Measurements from ENCODE around the gene RECQL5. TPM values are rescaled to one million over a fixed set of nuclear protein-coding genes. Genes with fewer than 3 reads are reported as not detected.

Gene RECQL5
- total RNA-seq, 1 experiment from 2014 or later = 40.0 TPM

- Histone ChIP-seq H2AK5ac (ENCODE audit: insufficient read length, low read length) (no peak overlapping the region), H2AFZ (ENCODE audit: low read length) (no peak overlapping the region), H4K5ac (ENCODE audit: insufficient read length, low read depth, low read length) (no peak overlapping the region), H2BK120ac (ENCODE audit: low read depth, low read length, poor library complexity, severe bottlenecking) (no peak overlapping the region), H3K9me3 (ENCODE audit: control insufficient read depth, low read depth, low read length) (no peaks in the 10 kb centered on the region), H2BK20ac (ENCODE audit: low read depth, low read length, poor library complexity, severe bottlenecking) (no peak overlapping the region), H4K91ac (ENCODE audit: insufficient read length, low read depth, low read length) (no peak overlapping the region), H3K56ac (ENCODE audit: insufficient read length, low read depth, low read length) (no peak overlapping the region), H2BK15ac (ENCODE audit: low read depth, low read length) (no peak overlapping the region), H3K23me2 (ENCODE audit: insufficient read length, low read depth, low read length, poor library complexity, severe bottlenecking) (no peaks in the 10 kb centered on the region), H3K14ac (ENCODE audit: insufficient read depth, low read length) (no peak overlapping the region), H2BK5ac (ENCODE audit: insufficient read length, low read length) (no peak overlapping the region), H3K23ac (ENCODE audit: insufficient read length, low read depth, low read length) (no peak overlapping the region), H2BK12ac (ENCODE audit: insufficient read length, low read depth, low read length) (no peak overlapping the region), H3K4me1 (ENCODE audit: insufficient read depth, low read length) (no peaks in the 10 kb centered on the region), H3K18ac (ENCODE audit: insufficient read length, low read depth, low read length) (no peak overlapping the region), H4K20me1 (ENCODE audit: control insufficient read depth, insufficient read depth, insufficient read length) (no peaks in the 10 kb centered on the region), H3K79me2 (ENCODE audit: insufficient read depth, low read length) (no peaks in the 10 kb centered on the region), H3K4me2 (ENCODE audit: insufficient read depth, insufficient read length, low read length) (no peak overlapping the region), H3K9ac (ENCODE audit: extremely low read depth, insufficient read length, low read length) (no peak overlapping the region), H3K4ac (ENCODE audit: low read depth, low read length) (no peak overlapping the region), H3K27me3 (ENCODE audit: insufficient read depth, low read length) (no peaks in the 10 kb centered on the region; the same call in 1 of the 2 replicates), H3T11ph (ENCODE audit: low read length) (no peak overlapping the region), H3K79me1 (ENCODE audit: insufficient read depth, low read depth, low read length, poor library complexity, severe bottlenecking) (no peaks in the 10 kb centered on the region), H4K8ac (replicated peaks; ENCODE audit: insufficient read length, low read depth, low read length) (no peak overlapping the region), H3K27ac (ENCODE audit: insufficient read length, low read depth, low read length) (no peak overlapping the region)
- DNase-seq = no peak
- no peaks in the 10 kb centered on the region for H3K9me3 Mint-ChIP-seq
- H3K36me3 Mint-ChIP-seq (ENCODE audit: insufficient read depth in 1 of 3, low read depth in 3 of 3) = peaks cover 0 to 8% (median 2%) of the 10 kb centered on the region in 3 experiments; a peak in 2 of 7 replicates
- peaks cover 8% of the 10 kb centered on the region for H3K27me3 Mint-ChIP-seq (ENCODE audit: low read depth)
- no CpG with 5 or more reads among the region's 9 CpGs for WGBS (ENCODE audit: extremely low coverage, insufficient read length, low lambda C conversion rate)
- TF ChIP-seq, protein P1, sequence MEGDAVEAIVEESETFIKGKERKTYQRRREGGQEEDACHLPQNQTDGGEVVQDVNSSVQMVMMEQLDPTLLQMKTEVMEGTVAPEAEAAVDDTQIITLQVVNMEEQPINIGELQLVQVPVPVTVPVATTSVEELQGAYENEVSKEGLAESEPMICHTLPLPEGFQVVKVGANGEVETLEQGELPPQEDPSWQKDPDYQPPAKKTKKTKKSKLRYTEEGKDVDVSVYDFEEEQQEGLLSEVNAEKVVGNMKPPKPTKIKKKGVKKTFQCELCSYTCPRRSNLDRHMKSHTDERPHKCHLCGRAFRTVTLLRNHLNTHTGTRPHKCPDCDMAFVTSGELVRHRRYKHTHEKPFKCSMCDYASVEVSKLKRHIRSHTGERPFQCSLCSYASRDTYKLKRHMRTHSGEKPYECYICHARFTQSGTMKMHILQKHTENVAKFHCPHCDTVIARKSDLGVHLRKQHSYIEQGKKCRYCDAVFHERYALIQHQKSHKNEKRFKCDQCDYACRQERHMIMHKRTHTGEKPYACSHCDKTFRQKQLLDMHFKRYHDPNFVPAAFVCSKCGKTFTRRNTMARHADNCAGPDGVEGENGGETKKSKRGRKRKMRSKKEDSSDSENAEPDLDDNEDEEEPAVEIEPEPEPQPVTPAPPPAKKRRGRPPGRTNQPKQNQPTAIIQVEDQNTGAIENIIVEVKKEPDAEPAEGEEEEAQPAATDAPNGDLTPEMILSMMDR (conservative IDR thresholded peaks at IDR 0.05) = no peak
- no peak overlapping the region for H3K27ac Mint-ChIP-seq
- peaks cover 0 to 5% of the 10 kb centered on the region in 2 experiments; a peak in 1 of 4 replicates for H3K4me1 Mint-ChIP-seq
- no peak overlapping the region for H3K4me3 Mint-ChIP-seq
Measured at GRCh38 chr17:75623386-75623785, 43.6 kb downstream of the RECQL5 start.

Data from H9 (cell line).